IMR-90 (cell line): ENCODE data around the gene GPT2. TPM values are rescaled to one million over a fixed set of nuclear protein-coding genes. Genes with fewer than 3 reads are reported as not detected.

ENCODE experiments used
- ATAC-seq: fragments of 200-7000 bp; cut with Tn5 transposase; 2 replicates; pipeline ENCODE4 v1.9.1; 2020; ENCODE audit warnings: low read depth, mild to moderate bottlenecking, moderate library complexity
- BruUV-seq: library from RNA; stranded (reverse); fragments of 400-500 nt; replicated peaks from 2 replicates; lab custom pipeline; 2021; lab: Mats Ljungman, UMichigan
- CTCF ChIA-PET: fragments of 300-600 bp; formaldehyde crosslinking; extraction: SDS; loops from one replicate; lab custom pipeline; 2021; ENCODE audit warnings: antibody characterized with exemption; lab: Yijun Ruan, JAX
- POLR2A ChIA-PET: fragments of 300-600 bp; sonication (Branson Sonifier 250); formaldehyde crosslinking; loops from one replicate; lab custom pipeline; 2022; ENCODE audit warnings: antibody characterized with exemption; ENCODE audit not compliant: unreplicated experiment; lab: Charles Lee
- DNase-seq: peaks from one replicate; pipeline ENCODE4 v3.0.0; 2013
- H2AFZ ChIP-seq: replicated peaks from 2 replicates; pipeline ENCODE3; 2013; ENCODE audit warnings: low read length, mild to moderate bottlenecking; ENCODE audit not compliant: poor library complexity
- H2AK5ac ChIP-seq: 2 replicates; pipeline ENCODE4 v1.6.1; 2013; ENCODE audit warnings: low read depth, low read length, inconsistent platforms
- H2AK9ac ChIP-seq: replicated peaks from 2 replicates; pipeline ENCODE3; 2013; ENCODE audit warnings: mild to moderate bottlenecking, low read depth, low read length, moderate library complexity; ENCODE audit not compliant: poor library complexity
- H2BK120ac ChIP-seq: 2 replicates; pipeline ENCODE4 v1.6.1; 2013; ENCODE audit warnings: low read depth, low read length, inconsistent platforms
- H2BK15ac ChIP-seq: 3 replicates; pipeline ENCODE4 v1.6.1; 2013; ENCODE audit warnings: low read depth, low read length, inconsistent platforms
- H2BK20ac ChIP-seq: 2 replicates; pipeline ENCODE4 v1.6.1; 2013; ENCODE audit warnings: low read depth, mild to moderate bottlenecking, inconsistent platforms, low read length, moderate library complexity
- H2BK5ac ChIP-seq: 2 replicates; pipeline ENCODE4 v1.6.1; 2013; ENCODE audit warnings: mild to moderate bottlenecking, low read depth, low read length, inconsistent platforms; ENCODE audit not compliant: poor library complexity, severe bottlenecking
- H3K14ac ChIP-seq: replicated peaks from 2 replicates; pipeline ENCODE4 v1.6.1; 2013; ENCODE audit warnings: low read depth, low read length, inconsistent platforms
- H3K18ac ChIP-seq: 2 replicates; pipeline ENCODE4 v1.6.1; 2013; ENCODE audit warnings: low read depth, low read length, control low read depth
- H3K23ac ChIP-seq: 2 replicates; pipeline ENCODE4 v1.6.1; 2013; ENCODE audit warnings: low read depth, low read length, inconsistent platforms
- H3K27ac ChIP-seq: 2 replicates; pipeline ENCODE4 v1.5.1; 2013; ENCODE audit warnings: mild to moderate bottlenecking, control low read depth, low read length; ENCODE audit not compliant: insufficient read depth
- H3K27me3 ChIP-seq: 2 replicates; pipeline ENCODE4 v1.6.1; 2013; ENCODE audit warnings: low read length; ENCODE audit not compliant: control insufficient read depth, insufficient read depth
- H3K36me3 ChIP-seq: 2 replicates; pipeline ENCODE4 v1.6.1; 2013; ENCODE audit warnings: low read length, mixed read lengths; ENCODE audit not compliant: control insufficient read depth, insufficient read depth
- H3K4ac ChIP-seq: 2 replicates; pipeline ENCODE4 v1.6.1; 2013; ENCODE audit warnings: low read depth, low read length, inconsistent platforms
- H3K4me1 ChIP-seq: 2 replicates; pipeline ENCODE4 v1.6.1; 2013; ENCODE audit warnings: low read length, mixed read lengths; ENCODE audit not compliant: control insufficient read depth, insufficient read depth
- H3K4me2 ChIP-seq: 2 replicates; pipeline ENCODE4 v1.6.1; 2013; ENCODE audit warnings: low read depth, mild to moderate bottlenecking, control low read depth, low read length, moderate library complexity
- H3K4me3 ChIP-seq: 2 replicates; pipeline ENCODE4 v1.5.1; 2013; ENCODE audit warnings: low read depth, mild to moderate bottlenecking, control low read depth, low read length, moderate library complexity; ENCODE audit not compliant: insufficient read depth
- H3K56ac ChIP-seq: 2 replicates; pipeline ENCODE4 v1.6.1; 2013; ENCODE audit warnings: low read length, inconsistent platforms; ENCODE audit not compliant: insufficient read depth; ENCODE audit errors: extremely low read depth
- H3K79me1 ChIP-seq, 2 experiments: 2 replicates each; pipeline ENCODE4 v1.6.1; 2013; ENCODE audit warnings: low read length in 2 of 2, inconsistent platforms in 1 of 2, low read depth in 1 of 2
- H3K9ac ChIP-seq: 2 replicates; pipeline ENCODE4 v1.6.1; 2013; ENCODE audit warnings: low read depth, low read length, control low read depth
- H3K9me1 ChIP-seq: 2 replicates; pipeline ENCODE4 v1.6.1; 2013; ENCODE audit warnings: low read length, inconsistent platforms; ENCODE audit not compliant: insufficient read depth
- H3K9me3 ChIP-seq: 2 replicates; pipeline ENCODE4 v1.6.1; 2013; ENCODE audit warnings: low read length; ENCODE audit not compliant: control insufficient read depth, insufficient read depth
- H4K20me1 ChIP-seq: 2 replicates; pipeline ENCODE4 v1.6.1; 2013; ENCODE audit warnings: low read length, inconsistent platforms; ENCODE audit not compliant: insufficient read depth
- H4K5ac ChIP-seq: 2 replicates; pipeline ENCODE4 v1.6.1; 2013; ENCODE audit warnings: mild to moderate bottlenecking, low read depth, low read length, control low read depth
- H4K8ac ChIP-seq, 2 experiments: 2 replicates each; pipeline ENCODE4 v1.6.1; 2013; ENCODE audit warnings: low read depth in 2 of 2, low read length in 2 of 2, control low read depth in 1 of 2, inconsistent platforms in 1 of 2
- H4K91ac ChIP-seq: 2 replicates; pipeline ENCODE4 v1.6.1; 2013; ENCODE audit warnings: low read depth, low read length, inconsistent platforms; ENCODE audit not compliant: insufficient read depth
- CEBPB ChIP-seq: IDR thresholded peaks from 2 replicates; pipeline ENCODE4 v1.6.1; 2012; ENCODE audit warnings: low read depth, low read length, improper control_type of control experiment
- CHD1 ChIP-seq: IDR thresholded peaks from 2 replicates; pipeline ENCODE4 v1.6.1; 2012; ENCODE audit warnings: low read depth, low read length, improper control_type of control experiment
- MAFK ChIP-seq: IDR thresholded peaks from 2 replicates; pipeline ENCODE4 v1.6.1; 2012; ENCODE audit warnings: low read depth, low read length, improper control_type of control experiment
- NFE2L2 ChIP-seq: fragments of 150-350 bp; IDR thresholded peaks from 2 replicates; pipeline ENCODE4 v1.6.1; 2016; ENCODE audit warnings: low read depth, mild to moderate bottlenecking, low read length
- POLR2A ChIP-seq: IDR thresholded peaks from 2 replicates; pipeline ENCODE4 v1.6.1; 2012; ENCODE audit warnings: mild to moderate bottlenecking, low read depth, low read length
- RAD21 ChIP-seq: IDR thresholded peaks from 2 replicates; pipeline ENCODE4 v1.6.1; 2012; ENCODE audit warnings: low read length, improper control_type of control experiment
- WGBS, 2 experiments: methylation state at CpG; one replicate each; pipeline versions ENCODE4 v1.1.5 to v1.1.7; 2013; ENCODE audit warnings: missing lambda C conversion rate in 2 of 2; ENCODE audit not compliant: insufficient read length in 1 of 2; ENCODE audit errors: extremely low coverage in 2 of 2; 5-methylcytosine and 5-hydroxymethylcytosine counted together
- dilution Hi-C: fragments of 300-500 bp; cut with HindIII; formaldehyde crosslinking; loops from one replicate; pipeline ENCODE4 v1.14.3; 2018; ENCODE audit warnings: low sequenced_read_pairs; ENCODE audit not compliant: unreplicated experiment
- in situ Hi-C: fragments of 300-500 bp; cut with MboI; formaldehyde crosslinking; loops from 3 replicates; pipeline ENCODE4 v1.14.3; 2019; ENCODE audit warnings: low sequenced_read_pairs, inconsistent platforms, mixed read lengths
- intact Hi-C: fragments of 100-400 bp; cut with micrococcal nuclease; formaldehyde crosslinking; loops from 2 replicates; pipeline ENCODE4 v1.10.0; 2022
- polyA plus RNA-seq, 3 experiments: library from polyadenylated mRNA; depleted of rRNA; stranded (reverse); fragments of >200 nt; gene quantifications; 2 replicates each; pipeline ENCODE4 v1.2.3, GENCODE V29; 2012; ENCODE audit warnings: low replicate concordance in 1 of 3
- total RNA-seq: library from RNA; depleted of rRNA; stranded (reverse); fragments of >200 nt; gene quantifications from 2 replicates; pipeline ENCODE4 v1.2.3, GENCODE V29; 2012
- TF ChIP-seq, protein P1 (sequence below): fragments of 150-350 bp; IDR thresholded peaks from 2 replicates; pipeline ENCODE4 v1.6.1; 2016; ENCODE audit warnings: low read depth, mild to moderate bottlenecking, low read length, moderate library complexity, borderline replicate concordance
- TF ChIP-seq, protein P2 (sequence below): conservative IDR thresholded peaks from 2 replicates; pipeline ENCODE4 v1.5.1; 2012; ENCODE audit warnings: mild to moderate bottlenecking, low read depth, low read length, improper control_type of control experiment

GPT2 gene
- total and polyA plus RNA-seq, 2 of the 4 experiments (the other 2 are of a cell fraction), result 26.4 to 31.5 TPM

DNA sequence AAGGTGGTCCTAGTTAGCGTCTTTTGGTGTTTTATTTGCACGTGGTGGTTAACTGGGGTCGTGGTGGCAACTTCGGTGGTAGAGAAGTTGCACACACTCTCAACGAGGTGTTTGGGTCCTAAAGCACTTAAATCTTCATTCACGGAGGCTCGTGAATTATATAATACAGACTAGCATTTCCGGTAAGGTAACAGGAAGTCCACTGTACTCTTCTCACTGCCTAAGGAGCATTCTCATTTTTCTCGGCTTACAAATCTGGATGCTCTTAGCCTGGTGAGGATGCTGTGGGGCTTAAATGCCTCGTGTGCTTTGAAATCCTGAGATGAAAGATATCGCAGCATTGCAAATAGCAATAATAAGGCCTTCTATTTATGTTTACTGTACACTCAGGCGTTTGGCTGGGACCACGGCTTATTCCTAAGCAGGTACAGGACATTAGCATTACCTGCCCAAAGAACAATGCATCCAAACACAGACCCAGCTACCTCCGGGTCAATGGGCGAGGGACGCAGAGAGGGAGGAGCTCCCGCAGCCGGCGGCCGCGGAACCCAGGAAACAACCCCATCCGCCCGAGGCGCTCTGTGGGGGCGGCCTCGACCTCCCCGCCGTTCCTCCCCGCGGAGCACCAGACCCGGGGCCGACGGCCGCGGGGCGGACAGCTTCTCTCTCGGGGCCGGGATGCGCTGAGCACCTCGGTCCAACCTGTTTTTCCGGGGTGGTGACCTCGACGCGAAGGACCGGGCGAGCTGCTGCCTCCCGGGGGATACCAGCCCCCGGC lies 88.5 kb downstream of the GPT2 start:
- Histone ChIP-seq H2BK120ac (no peak overlapping the region), H3K36me3 (peaks cover 20% of the 10 kb centered on the region), H4K91ac (no peak overlapping the region), H2BK5ac (peak overlapping the region; percentile 90), H3K18ac (no peak overlapping the region), H4K8ac (peak overlapping the region; percentile 68 to 93), H3K9me1 (peaks cover 7% of the 10 kb centered on the region), H3K4me1 (peaks cover 8% of the 10 kb centered on the region), H3K4me3 (peak overlapping the region; percentile 91), H2BK15ac (no peak overlapping the region), H3K56ac (peak overlapping the region; percentile 62), H2AK5ac (peak overlapping the region; percentile 21; the same call in 1 of the 2 replicates), H3K9ac (peak overlapping the region; percentile 90), H3K9me3 (no peaks in the 10 kb centered on the region), H3K4me2 (peak overlapping the region; percentile 100), H2AFZ (peak overlapping the region; percentile 99), H3K4ac (peak overlapping the region; percentile 62), H2BK20ac (no peak overlapping the region), H2AK9ac (peak overlapping the region; percentile 90), H3K27ac (peak overlapping the region; percentile 73), H3K27me3 (no peaks in the 10 kb centered on the region), H4K20me1 (peaks cover 34% of the 10 kb centered on the region), H3K14ac (peak overlapping the region; percentile 81), H4K5ac (peak overlapping the region; percentile 54; the same call in 1 of the 2 replicates), H3K23ac (peak overlapping the region; percentile 87), H3K79me1 (peaks cover 16 to 39% of the 10 kb centered on the region in 2 experiments)
- peak; percentile 53 for ATAC-seq
- POLR2A ChIA-PET, result interaction anchor here (0.6 kb wide), 1 partner anchor 204 kb away, joined by 3 read pairs; no protein-coding TSS in a partner anchor
- CTCF ChIA-PET, result interaction anchor here (0.6 kb wide), 1 partner anchor 1218 kb away, joined by 3 read pairs; no protein-coding TSS in a partner anchor
- TF ChIP-seq CEBPB (no peak), RAD21 (no peak), CHD1 (no peak), POLR2A (0 out of 2 replicates have a peak, but pooled peaks have one; percentile 47), MAFK (no peak), NFE2L2 (no peak)
- TF ChIP-seq, protein P1, sequence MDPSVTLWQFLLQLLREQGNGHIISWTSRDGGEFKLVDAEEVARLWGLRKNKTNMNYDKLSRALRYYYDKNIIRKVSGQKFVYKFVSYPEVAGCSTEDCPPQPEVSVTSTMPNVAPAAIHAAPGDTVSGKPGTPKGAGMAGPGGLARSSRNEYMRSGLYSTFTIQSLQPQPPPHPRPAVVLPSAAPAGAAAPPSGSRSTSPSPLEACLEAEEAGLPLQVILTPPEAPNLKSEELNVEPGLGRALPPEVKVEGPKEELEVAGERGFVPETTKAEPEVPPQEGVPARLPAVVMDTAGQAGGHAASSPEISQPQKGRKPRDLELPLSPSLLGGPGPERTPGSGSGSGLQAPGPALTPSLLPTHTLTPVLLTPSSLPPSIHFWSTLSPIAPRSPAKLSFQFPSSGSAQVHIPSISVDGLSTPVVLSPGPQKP, result no peak
- TF ChIP-seq, protein P2, sequence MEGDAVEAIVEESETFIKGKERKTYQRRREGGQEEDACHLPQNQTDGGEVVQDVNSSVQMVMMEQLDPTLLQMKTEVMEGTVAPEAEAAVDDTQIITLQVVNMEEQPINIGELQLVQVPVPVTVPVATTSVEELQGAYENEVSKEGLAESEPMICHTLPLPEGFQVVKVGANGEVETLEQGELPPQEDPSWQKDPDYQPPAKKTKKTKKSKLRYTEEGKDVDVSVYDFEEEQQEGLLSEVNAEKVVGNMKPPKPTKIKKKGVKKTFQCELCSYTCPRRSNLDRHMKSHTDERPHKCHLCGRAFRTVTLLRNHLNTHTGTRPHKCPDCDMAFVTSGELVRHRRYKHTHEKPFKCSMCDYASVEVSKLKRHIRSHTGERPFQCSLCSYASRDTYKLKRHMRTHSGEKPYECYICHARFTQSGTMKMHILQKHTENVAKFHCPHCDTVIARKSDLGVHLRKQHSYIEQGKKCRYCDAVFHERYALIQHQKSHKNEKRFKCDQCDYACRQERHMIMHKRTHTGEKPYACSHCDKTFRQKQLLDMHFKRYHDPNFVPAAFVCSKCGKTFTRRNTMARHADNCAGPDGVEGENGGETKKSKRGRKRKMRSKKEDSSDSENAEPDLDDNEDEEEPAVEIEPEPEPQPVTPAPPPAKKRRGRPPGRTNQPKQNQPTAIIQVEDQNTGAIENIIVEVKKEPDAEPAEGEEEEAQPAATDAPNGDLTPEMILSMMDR, result no peak
- 0% methylated on average over 3 of the region's 48 CpGs; no CpG with 5 or more reads in 1 of the 2 experiments for WGBS, 2 experiments
- peak; percentile 32 for DNase-seq
- in situ Hi-C loops, result no loop called here
- dilution Hi-C loops, result no loop called here
- no TSS peak for BruUV-seq
- intact Hi-C loops, result no loop called here
